ENCODE results near the gene TMEM86B. TPM values are rescaled to one million over a fixed set of nuclear protein-coding genes. Genes with fewer than 3 reads are reported as not detected.

Gene TMEM86B
- total and polyA plus RNA-seq, 2 experiments from 2014 or later = 1.1 to 3.2 TPM

DNA sequence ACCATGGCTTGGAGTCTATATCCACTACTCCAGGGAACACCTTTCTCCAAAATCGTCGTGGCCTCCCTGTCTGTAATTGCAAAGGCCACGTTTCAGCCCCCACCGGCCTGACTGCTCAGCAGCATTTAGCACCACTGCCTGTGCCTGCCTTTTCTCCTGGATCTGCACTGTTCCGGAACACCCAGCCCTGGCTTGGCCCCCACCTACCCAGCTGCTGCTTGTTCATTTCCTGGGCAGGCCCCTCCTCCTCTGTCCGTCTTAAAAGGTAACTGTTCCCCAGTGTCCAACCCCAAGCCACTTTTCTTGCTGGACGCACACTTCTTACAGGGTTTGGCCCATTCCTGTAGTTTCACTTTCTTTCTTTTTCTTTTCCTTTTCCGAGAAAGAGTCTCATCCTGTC, 39.9 kb downstream of the TMEM86B start (continued):
- TF ChIP-seq ZNF462 (CRISPR knock-in tag; IDR thresholded peaks at IDR 0.05) (no peak), POLR2AphosphoS5 (IDR thresholded peaks at IDR 0.05; ENCODE audit: low read depth) (no peak), EZH2phosphoT487 (IDR thresholded peaks at IDR 0.05; ENCODE audit: unreplicated experiment) (no peak), ZNF331 (CRISPR knock-in tag; IDR thresholded peaks at IDR 0.05; ENCODE audit: low read depth) (no peak)

GRCh38 chr19:55186080-55186479, 42.5 kb downstream of the TMEM86B start:
- H3K36me3 Mint-ChIP-seq (ENCODE audit: low read depth) = no peaks in the 10 kb centered on the region
- H3K4me3 ChIP-seq = no peak overlapping the region
- H2AFZ ChIP-seq = no peak overlapping the region
- H3F3A ChIP-seq (replicated peaks; ENCODE audit: low read depth) = no peaks in the 10 kb centered on the region
- no peak for ATAC-seq
- H3K4me1 Mint-ChIP-seq = no peaks in the 10 kb centered on the region; the same call in 2 of the 3 replicates
- peaks cover 17% of the 10 kb centered on the region for H3K27me3 ChIP-seq (ENCODE audit: insufficient read depth)
- no peak overlapping the region for H3K27ac Mint-ChIP-seq
- H3K27ac ChIP-seq (ENCODE audit: low read depth) = no peak overlapping the region
- H3K36me3 ChIP-seq (ENCODE audit: insufficient read depth) = no peaks in the 10 kb centered on the region
- H3K79me2 ChIP-seq (replicated peaks; ENCODE audit: insufficient read depth) = no peaks in the 10 kb centered on the region
- no peaks in the 10 kb centered on the region for H3K9me3 Mint-ChIP-seq
- H3K4me3 Mint-ChIP-seq = no peak overlapping the region
- peaks cover 19% of the 10 kb centered on the region for H3K27me3 Mint-ChIP-seq (ENCODE audit: insufficient read depth, low read depth, poor library complexity)
- DNase-seq (ENCODE audit: low spot score) = no peak
- no peaks in the 10 kb centered on the region for H3K9me2 ChIP-seq (ENCODE audit: insufficient read depth)
- no peak overlapping the region for H3K4me2 ChIP-seq
- H3K4me1 ChIP-seq (ENCODE audit: insufficient read depth) = no peaks in the 10 kb centered on the region
- H4K20me1 ChIP-seq (replicated peaks; ENCODE audit: insufficient read depth) = no peaks in the 10 kb centered on the region
- TF ChIP-seq POLR2AphosphoS5 (IDR thresholded peaks at IDR 0.05; ENCODE audit: low read depth) (no peak), CTCF (conservative IDR thresholded peaks at IDR 0.05; ENCODE audit: low read depth in 2 of 2) (no peak), EZH2phosphoT487 (IDR thresholded peaks at IDR 0.05; ENCODE audit: unreplicated experiment) (no peak), ZNF462 (CRISPR knock-in tag; IDR thresholded peaks at IDR 0.05) (no peak), JUNB (IDR thresholded peaks at IDR 0.05; ENCODE audit: unreplicated experiment) (no peak), STAT1 (IDR thresholded peaks at IDR 0.05; ENCODE audit: unreplicated experiment) (no peak), ZNF114 (CRISPR knock-in tag; IDR thresholded peaks at IDR 0.05) (no peak)

Measured in GM23338 (cell line).